DMS53 (cell line): Measurements from ENCODE around the gene SEPTIN2.
A peak's percentile ranks its signal among the peaks of the same experiment; 100 is the strongest.
"Not testable (repeated sequence)": the region's sequence is repeated elsewhere in the genome, so short reads cannot be mapped to it uniquely, and the experiment has no call there.

Source experiments
- DNase-seq: peaks from one replicate; lab custom pipeline; 2025; lab: John Stamatoyannopoulos, UW

SEPTIN2 gene

GRCh38 chr2:241313543-241314095 is 2.1 kb upstream of the SEPTIN2 start:
- no peak for DNase-seq

GRCh38 chr2:241314226-241315092 is 1.3 kb upstream of the SEPTIN2 start:
- peak; percentile 81 for DNase-seq

GRCh38 chr2:241315093-241315878 is 439 bp upstream of the SEPTIN2 start, which contains the start of gene HDLBP:
TSS of gene HDLBP (minus strand) at chr2:241315672. CDS start at chr2:241266869, 48,803 bp downstream.
- DNase-seq, result peak; percentile 98

GRCh38 chr2:241316825-241317224 is 1.1 kb downstream of the SEPTIN2 start:
- DNase-seq, result no peak

- no peak for DNase-seq
Measured at GRCh38 chr2:241317391-241317790, 1.7 kb downstream of the SEPTIN2 start.

GRCh38 chr2:241318830-241319229 is 3.1 kb downstream of the SEPTIN2 start:
- DNase-seq, result not testable (repeated sequence)

GRCh38 chr2:241320394-241320793 is 4.7 kb downstream of the SEPTIN2 start:
- no peak for DNase-seq

GRCh38 chr2:241321033-241321432 is 5.3 kb downstream of the SEPTIN2 start:
- no peak for DNase-seq

- DNase-seq, result no peak
Measured at GRCh38 chr2:241321886-241322285, 6.2 kb downstream of the SEPTIN2 start.

- DNase-seq, result no peak
Measured at GRCh38 chr2:241323778-241324177, 8.1 kb downstream of the SEPTIN2 start.

GRCh38 chr2:241324775-241325174 is 9.1 kb downstream of the SEPTIN2 start:
- no peak for DNase-seq

- no peak for DNase-seq
Measured at GRCh38 chr2:241325257-241325656, 9.5 kb downstream of the SEPTIN2 start.

- no peak for DNase-seq
Measured at GRCh38 chr2:241329669-241330615, 14.2 kb downstream of the SEPTIN2 start.

GRCh38 chr2:241330616-241330981 is 14.9 kb downstream of the SEPTIN2 start:
- no peak for DNase-seq

GRCh38 chr2:241334813-241335212 is 19.1 kb downstream of the SEPTIN2 start:
- DNase-seq, result peak; percentile 76

GRCh38 chr2:241339839-241340630 is 24.3 kb downstream of the SEPTIN2 start:
- DNase-seq, result no peak

GRCh38 chr2:241340631-241341163 is 25.0 kb downstream of the SEPTIN2 start:
- DNase-seq, result no peak

GRCh38 chr2:241344925-241345651 is 29.4 kb downstream of the SEPTIN2 start:
- no peak for DNase-seq

GRCh38 chr2:241349941-241350340 is 34.2 kb downstream of the SEPTIN2 start:
- DNase-seq, result no peak

GRCh38 chr2:241350530-241350877 is 34.8 kb downstream of the SEPTIN2 start:
- no peak for DNase-seq
